Inflammatory macrophage (primary cell): Measurements from ENCODE around the gene TNKS2.
"Not testable (repeated sequence)": the region's sequence is repeated elsewhere in the genome, so short reads cannot be mapped to it uniquely, and the experiment has no call there.

ENCODE experiments used
- DNase-seq, 2 donors: peaks; one replicate each; pipeline ENCODE4 v3.0.0-alpha.2; 2020 to 2022

TNKS2 gene

GRCh38 chr10:91875779-91876178 lies 77.6 kb downstream of the TNKS2 start:
- no peak for DNase-seq

DNA sequence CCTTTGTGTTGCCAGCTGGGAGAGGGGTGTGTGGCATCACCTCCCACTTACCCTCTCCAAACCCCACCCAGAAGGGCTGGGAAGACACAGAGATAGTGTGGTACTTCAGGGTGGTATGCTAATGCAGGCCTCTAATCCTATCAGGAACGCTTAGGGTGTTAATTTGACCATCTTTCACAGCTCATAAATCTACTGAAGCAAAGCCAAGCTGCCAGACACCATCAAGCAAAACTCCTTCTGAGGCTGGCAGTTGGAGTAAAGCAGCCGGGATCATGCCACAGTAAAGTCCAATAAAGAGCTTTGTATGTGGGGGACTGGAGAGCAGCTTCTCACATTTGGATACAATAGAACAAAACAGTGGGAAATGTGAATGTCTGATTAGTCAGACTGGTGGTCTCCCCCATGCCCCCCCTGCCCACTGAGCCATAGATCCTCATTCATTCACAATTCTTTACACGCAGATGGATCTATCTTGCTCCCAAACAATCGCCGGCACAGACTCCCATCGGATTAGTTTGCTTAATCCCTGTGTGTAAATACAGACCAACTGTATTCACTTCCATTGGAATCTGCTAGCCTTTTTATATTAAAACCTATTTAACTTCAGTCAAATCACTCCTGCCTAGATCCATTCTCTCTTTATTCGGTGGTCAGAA lies 81.4 kb downstream of the TNKS2 start:
- DNase-seq: no peak

DNA sequence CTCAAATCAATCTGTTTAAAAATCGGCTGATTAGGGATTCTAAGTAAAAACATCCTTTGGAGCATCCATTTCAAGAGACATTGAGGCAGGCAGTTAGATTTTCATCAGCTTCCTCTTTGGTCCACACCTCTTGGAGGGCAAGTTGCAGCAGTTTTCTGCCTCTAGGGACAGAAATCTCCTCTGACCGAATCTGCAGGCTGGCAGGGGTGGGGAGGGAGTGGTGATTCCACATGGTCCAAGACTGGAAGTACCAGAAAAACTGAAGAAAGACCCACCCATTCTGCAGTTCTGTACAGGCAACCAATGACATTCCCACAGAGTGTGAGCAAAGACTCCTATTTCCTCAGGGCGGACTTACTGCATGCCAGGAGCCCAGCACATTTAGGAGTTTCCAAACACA lies 82.1 kb downstream of the TNKS2 start:
- no peak for DNase-seq

DNA sequence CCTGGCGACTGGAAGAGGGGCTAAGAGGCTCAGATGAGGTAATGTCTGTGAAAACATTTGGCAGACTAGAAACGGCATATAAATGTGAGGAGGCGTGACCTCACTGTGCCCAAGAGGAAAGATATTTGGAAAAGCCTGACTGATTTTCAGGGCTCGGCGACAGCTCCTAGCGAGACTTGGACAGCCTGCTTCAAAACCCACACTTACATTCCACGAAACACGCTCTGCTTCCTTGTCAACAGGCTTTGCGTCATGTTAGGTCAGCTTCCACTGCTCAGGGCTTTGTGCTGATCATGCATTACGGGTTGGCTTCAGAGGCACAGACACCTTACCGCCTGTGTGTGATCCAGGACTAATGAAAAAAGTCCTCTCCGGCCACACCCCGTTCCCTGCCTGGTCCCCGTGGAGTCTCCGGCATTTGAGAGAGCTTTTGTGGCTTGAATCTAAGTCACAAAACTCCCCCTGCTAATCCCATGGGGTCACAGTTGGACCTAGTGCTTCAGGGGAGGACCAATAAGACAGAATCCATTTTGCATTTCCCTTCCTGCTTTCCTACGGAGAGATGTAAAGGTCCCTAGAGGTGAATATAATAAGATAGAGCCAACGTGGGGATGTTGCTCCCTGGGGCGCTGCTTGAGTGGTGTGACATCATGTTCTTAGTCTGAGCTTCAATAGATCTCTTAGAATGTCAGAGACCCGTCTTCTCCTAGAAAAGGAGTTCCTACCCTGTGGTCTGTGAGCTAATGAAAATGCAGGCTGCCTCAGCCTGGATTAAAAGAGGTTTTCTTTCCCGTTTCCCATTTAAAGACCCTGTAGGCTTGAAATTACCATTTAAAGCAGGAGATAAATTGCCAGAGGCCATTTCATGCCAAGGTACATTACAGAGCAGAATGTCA lies 85.6 kb downstream of the TNKS2 start:
- no peak for DNase-seq

- DNase-seq: no peak
Measured at GRCh38 chr10:91884536-91884935, 86.3 kb downstream of the TNKS2 start.

GRCh38 chr10:91885362-91886079 lies 87.3 kb downstream of the TNKS2 start:
- no peak for DNase-seq

GRCh38 chr10:91886954-91887271 lies 88.7 kb downstream of the TNKS2 start:
- no peak for DNase-seq

DNA sequence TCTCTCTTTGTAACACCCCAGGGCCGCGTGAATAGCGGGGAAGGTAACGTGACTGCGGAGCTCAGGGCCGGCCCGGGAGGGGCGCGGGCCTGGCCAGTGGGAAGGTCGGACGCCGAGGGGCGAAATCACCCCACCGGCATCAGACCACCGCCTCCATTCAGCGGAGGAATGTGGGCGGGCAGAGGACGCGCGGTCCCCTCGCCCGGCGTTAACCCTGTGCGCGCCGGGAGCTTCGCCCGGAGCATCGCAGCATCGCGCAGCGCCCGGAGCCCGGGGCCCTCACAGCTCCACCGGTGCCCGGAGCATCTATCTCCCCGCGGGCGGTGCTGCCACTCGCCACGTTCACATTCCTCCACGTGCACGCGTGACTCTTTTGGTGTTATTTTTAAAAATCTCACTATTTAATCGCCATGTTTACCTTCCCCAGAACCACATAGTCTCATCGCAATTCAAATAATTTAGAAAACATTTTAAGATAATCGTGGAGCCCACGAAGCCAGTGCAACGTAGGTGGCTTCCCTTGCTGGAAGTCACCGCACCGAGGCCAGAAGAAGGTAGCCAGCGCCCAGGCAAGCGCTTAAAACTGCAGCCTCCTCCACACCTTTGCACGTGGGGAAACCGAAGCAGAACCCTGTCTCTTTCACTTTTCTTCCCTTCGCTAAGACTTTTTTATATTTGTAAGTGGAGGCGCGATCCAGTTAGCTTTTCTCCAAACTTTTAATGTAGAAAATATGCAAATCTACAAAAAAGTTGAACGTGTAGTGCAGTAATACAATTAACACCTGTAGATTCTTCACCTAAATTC lies 89.2 kb downstream of the TNKS2 start:
- DNase-seq: no peak

DNA sequence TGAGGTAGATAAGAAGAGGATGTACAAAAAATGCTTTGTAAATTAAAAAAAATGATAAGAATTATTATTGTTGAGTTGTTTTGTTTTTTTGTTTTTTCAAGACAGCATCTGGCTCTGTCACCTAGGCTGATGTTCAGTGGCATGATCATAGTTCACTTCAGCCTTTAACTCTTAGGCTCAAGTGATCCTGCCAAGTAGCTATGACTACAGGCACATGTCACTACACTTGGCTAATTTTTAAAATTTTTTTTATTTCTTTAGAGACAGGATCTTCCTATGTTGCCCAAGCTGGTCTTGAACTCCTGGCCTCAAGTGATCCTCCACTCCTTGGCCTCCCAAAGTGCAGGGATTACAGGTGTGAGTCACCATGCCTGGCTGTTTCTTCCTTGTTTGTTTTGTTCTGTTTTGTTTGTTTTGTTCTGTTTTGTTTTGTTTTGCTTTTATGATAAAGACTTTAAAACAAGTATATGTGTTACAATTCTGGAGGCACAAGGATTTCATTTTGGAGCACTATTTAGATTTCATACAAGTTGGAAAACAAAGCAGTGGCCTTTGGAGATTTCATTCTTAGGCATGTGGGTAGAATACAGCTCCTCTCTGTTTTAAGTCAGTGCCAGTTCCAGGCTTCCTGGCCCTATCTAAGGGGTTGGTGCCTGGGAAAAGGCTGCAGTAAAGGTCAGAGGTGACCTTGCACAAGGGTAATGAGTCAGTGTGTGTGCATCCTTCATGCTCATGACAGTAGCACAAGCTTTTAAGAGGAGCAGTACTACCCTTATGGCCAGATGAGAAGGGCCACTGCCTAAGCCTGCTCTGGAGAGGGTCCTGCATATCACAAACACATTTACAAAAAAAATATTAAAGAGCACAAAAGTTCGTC lies 93.1 kb downstream of the TNKS2 start:
- DNase-seq: peak; percentile 29 to 40

GRCh38 chr10:91893051-91893450 lies 94.8 kb downstream of the TNKS2 start:
- DNase-seq: peak; percentile 6 to 13

- DNase-seq: not testable (repeated sequence)
Measured at GRCh38 chr10:91894261-91894685, 96.0 kb downstream of the TNKS2 start.

- no peak for DNase-seq
Measured at GRCh38 chr10:91896212-91896756, 98.1 kb downstream of the TNKS2 start.

- DNase-seq: no peak
Measured at GRCh38 chr10:91897421-91897820, 99.2 kb downstream of the TNKS2 start.

- peak; percentile 87 to 91 for DNase-seq
Measured at GRCh38 chr10:91901784-91902677, 103.8 kb downstream of the TNKS2 start.

DNA sequence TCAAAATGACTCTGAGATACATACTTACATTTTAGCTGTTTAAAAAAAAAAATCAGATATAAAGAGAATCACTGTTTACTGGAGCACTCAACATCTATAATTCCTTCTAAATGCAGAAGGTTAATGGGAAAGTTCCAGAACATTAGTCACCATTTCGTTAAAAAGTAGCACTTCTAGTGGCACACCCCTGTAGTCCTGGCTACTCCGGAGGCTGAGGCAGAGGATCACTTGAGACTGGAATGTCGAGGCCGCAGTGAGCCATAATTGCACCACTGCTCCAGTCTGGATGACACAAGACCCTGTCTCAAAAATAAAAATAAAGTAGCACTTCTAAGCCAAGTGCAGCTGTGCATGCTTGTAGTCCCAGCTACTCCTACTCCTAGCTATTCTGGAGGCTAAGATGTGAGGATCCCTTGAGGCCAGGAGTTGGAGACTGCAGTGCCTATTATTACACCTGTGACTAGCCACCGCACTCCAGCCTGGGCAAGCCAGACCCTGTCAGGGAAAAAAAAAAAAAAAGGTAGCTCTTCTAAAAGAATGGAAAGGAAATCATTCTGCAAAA lies 108.9 kb downstream of the TNKS2 start:
- no peak for DNase-seq

- DNase-seq: no peak
Measured at GRCh38 chr10:91907914-91908336, 109.7 kb downstream of the TNKS2 start.

GRCh38 chr10:91908337-91909116 lies 110.3 kb downstream of the TNKS2 start:
- DNase-seq: peak; percentile 80 to 88

- no peak for DNase-seq
Measured at GRCh38 chr10:91909117-91909677, 111.0 kb downstream of the TNKS2 start, which contains the start of gene FGFBP3. Gene FGFBP3, minus strand, starts transcription at chr10:91909486. Its CDS starts 517 bp downstream, at chr10:91908969.
